ENCODE data around the gene CTNNA3. TPM values are rescaled to one million over a fixed set of nuclear protein-coding genes. Genes with fewer than 3 reads are reported as not detected.

The CTNNA3 gene
- total RNA-seq, 1 experiment from 2014 or later = 0.85 TPM

GRCh38 chr10:66719483-66719882 lies 976.5 kb downstream of the CTNNA3 start:
- no peaks in the 10 kb centered on the region for H3K36me3 ChIP-seq (ENCODE audit: control insufficient read depth, insufficient read depth, low read length)
- no peak for ATAC-seq
- TF ChIP-seq, protein P1, sequence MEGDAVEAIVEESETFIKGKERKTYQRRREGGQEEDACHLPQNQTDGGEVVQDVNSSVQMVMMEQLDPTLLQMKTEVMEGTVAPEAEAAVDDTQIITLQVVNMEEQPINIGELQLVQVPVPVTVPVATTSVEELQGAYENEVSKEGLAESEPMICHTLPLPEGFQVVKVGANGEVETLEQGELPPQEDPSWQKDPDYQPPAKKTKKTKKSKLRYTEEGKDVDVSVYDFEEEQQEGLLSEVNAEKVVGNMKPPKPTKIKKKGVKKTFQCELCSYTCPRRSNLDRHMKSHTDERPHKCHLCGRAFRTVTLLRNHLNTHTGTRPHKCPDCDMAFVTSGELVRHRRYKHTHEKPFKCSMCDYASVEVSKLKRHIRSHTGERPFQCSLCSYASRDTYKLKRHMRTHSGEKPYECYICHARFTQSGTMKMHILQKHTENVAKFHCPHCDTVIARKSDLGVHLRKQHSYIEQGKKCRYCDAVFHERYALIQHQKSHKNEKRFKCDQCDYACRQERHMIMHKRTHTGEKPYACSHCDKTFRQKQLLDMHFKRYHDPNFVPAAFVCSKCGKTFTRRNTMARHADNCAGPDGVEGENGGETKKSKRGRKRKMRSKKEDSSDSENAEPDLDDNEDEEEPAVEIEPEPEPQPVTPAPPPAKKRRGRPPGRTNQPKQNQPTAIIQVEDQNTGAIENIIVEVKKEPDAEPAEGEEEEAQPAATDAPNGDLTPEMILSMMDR (IDR thresholded peaks at IDR 0.05) = no peak
- no peak for TF ChIP-seq TCF7L2 (IDR thresholded peaks at IDR 0.05; ENCODE audit: low read depth, low read length)
- TF ChIP-seq POLR2AphosphoS5 (IDR thresholded peaks at IDR 0.05; ENCODE audit: low read depth, low read length) = no peak
- no peak for TF ChIP-seq SIN3A (IDR thresholded peaks at IDR 0.05; ENCODE audit: borderline replicate concordance, insufficient read depth, low read depth, low read length)
- TF ChIP-seq, protein P2, sequence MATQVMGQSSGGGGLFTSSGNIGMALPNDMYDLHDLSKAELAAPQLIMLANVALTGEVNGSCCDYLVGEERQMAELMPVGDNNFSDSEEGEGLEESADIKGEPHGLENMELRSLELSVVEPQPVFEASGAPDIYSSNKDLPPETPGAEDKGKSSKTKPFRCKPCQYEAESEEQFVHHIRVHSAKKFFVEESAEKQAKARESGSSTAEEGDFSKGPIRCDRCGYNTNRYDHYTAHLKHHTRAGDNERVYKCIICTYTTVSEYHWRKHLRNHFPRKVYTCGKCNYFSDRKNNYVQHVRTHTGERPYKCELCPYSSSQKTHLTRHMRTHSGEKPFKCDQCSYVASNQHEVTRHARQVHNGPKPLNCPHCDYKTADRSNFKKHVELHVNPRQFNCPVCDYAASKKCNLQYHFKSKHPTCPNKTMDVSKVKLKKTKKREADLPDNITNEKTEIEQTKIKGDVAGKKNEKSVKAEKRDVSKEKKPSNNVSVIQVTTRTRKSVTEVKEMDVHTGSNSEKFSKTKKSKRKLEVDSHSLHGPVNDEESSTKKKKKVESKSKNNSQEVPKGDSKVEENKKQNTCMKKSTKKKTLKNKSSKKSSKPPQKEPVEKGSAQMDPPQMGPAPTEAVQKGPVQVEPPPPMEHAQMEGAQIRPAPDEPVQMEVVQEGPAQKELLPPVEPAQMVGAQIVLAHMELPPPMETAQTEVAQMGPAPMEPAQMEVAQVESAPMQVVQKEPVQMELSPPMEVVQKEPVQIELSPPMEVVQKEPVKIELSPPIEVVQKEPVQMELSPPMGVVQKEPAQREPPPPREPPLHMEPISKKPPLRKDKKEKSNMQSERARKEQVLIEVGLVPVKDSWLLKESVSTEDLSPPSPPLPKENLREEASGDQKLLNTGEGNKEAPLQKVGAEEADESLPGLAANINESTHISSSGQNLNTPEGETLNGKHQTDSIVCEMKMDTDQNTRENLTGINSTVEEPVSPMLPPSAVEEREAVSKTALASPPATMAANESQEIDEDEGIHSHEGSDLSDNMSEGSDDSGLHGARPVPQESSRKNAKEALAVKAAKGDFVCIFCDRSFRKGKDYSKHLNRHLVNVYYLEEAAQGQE (IDR thresholded peaks at IDR 0.05; ENCODE audit: insufficient read depth in 1 of 2, low read depth in 2 of 2, low read length in 1 of 2) = no peak
- ChIA-PET CTCF (no interaction called here), POLR2A (no interaction called here)
- H3K4me3 ChIP-seq (ENCODE audit: low read depth in 2 of 2, low read length in 2 of 2) = no peak overlapping the region
- H3K4me1 ChIP-seq (ENCODE audit: control insufficient read depth, insufficient read depth, low read length) = no peaks in the 10 kb centered on the region
- no peak for DNase-seq (ENCODE audit: low read depth, low spot score)
- in situ Hi-C loops (cut with HindIII; ENCODE audit: low pct_unique_long_range_greater_than_20kb, low sequenced_read_pairs) (no loop called here), intact Hi-C loops (cut with micrococcal nuclease; ENCODE audit: unreplicated experiment) (no loop called here)
- H3K27me3 ChIP-seq (ENCODE audit: control insufficient read depth, insufficient read depth, low read length) = no peaks in the 10 kb centered on the region
- no peaks in the 10 kb centered on the region for H3K9me3 ChIP-seq (ENCODE audit: control insufficient read depth, insufficient read depth, low read depth, low read length)
- BruUV-seq (replicated peaks) = no TSS peak
- no peak overlapping the region for H3K27ac ChIP-seq (ENCODE audit: low read length)

DNA sequence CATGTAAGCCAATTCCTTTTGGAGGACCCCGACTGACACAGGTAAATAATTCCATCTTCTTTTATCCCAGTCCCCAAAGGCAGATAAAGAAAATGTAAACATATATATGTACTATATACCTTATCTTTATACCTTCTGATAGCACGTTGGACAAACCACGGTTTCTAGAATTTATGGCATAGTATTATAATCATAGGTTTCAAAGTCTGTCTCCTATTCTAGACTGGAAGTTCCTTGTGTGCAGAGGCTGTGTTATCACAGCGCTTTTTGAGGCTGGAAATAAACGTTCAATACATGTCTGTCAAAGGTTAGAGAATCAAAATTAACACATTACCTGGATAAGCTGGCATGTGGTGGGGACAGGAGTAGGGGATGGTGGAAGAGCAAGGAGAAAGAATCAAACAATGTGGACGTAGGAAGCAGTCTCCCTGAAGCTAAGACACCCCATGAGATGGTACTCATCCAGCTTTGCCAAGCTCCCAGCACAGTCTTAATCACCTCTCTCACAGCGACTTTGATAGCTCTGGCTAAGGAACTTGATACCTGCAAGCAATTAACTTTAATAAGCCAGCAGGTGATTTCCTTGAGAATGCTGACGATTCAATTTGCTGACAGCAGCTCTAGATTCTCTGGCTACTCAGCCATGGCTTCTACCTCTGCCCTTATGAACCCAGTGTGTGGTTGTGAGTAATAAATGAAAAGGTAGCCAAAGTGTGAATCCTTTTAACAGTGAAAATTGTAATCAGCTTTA lies 978.6 kb downstream of the CTNNA3 start:
- BruUV-seq (replicated peaks) = no TSS peak
- no peaks in the 10 kb centered on the region for H3K9me3 ChIP-seq (ENCODE audit: control insufficient read depth, insufficient read depth, low read depth, low read length)
- no peak for ATAC-seq
- TF ChIP-seq, protein P2 (IDR thresholded peaks at IDR 0.05; ENCODE audit: insufficient read depth in 1 of 2, low read depth in 2 of 2, low read length in 1 of 2) = no peak
- TF ChIP-seq TCF7L2 (IDR thresholded peaks at IDR 0.05; ENCODE audit: low read depth, low read length) = no peak
- no peak for TF ChIP-seq SIN3A (IDR thresholded peaks at IDR 0.05; ENCODE audit: borderline replicate concordance, insufficient read depth, low read depth, low read length)
- no peak for TF ChIP-seq POLR2AphosphoS5 (IDR thresholded peaks at IDR 0.05; ENCODE audit: low read depth, low read length)
- TF ChIP-seq, protein P1 (IDR thresholded peaks at IDR 0.05) = no peak
- POLR2A ChIA-PET = no interaction called here
- CTCF ChIA-PET = no interaction called here
- no peaks in the 10 kb centered on the region for H3K27me3 ChIP-seq (ENCODE audit: control insufficient read depth, insufficient read depth, low read length)
- in situ Hi-C loops (cut with HindIII; ENCODE audit: low pct_unique_long_range_greater_than_20kb, low sequenced_read_pairs) = no loop called here
- no peaks in the 10 kb centered on the region for H3K36me3 ChIP-seq (ENCODE audit: control insufficient read depth, insufficient read depth, low read length)
- intact Hi-C loops (cut with micrococcal nuclease; ENCODE audit: unreplicated experiment) = no loop called here
- no peak overlapping the region for H3K4me3 ChIP-seq (ENCODE audit: low read depth in 2 of 2, low read length in 2 of 2)
- no peaks in the 10 kb centered on the region for H3K4me1 ChIP-seq (ENCODE audit: control insufficient read depth, insufficient read depth, low read length)
- H3K27ac ChIP-seq (ENCODE audit: low read length) = no peak overlapping the region
- DNase-seq (ENCODE audit: low read depth, low spot score) = no peak
